Activated CD4-positive, alpha-beta T cell treated with anti-CD3 and anti-CD28 coated beads, Interleukin-2, amount 10 ng/mL, durations not matched to agents 7 days and 5 days (primary cell): ENCODE measurements around the gene ENDOU. TPM values are rescaled to one million over a fixed set of nuclear protein-coding genes. Genes with fewer than 3 reads are reported as not detected.

Experiments
- CTCF ChIA-PET: fragments of 350-600 bp; sonication (Branson Sonifier 250); formaldehyde crosslinking; loops from one replicate; lab custom pipeline; 2021; ENCODE audit warnings: antibody characterized with exemption; lab: Charles Lee
- POLR2A ChIA-PET: fragments of 350-600 bp; sonication (Branson Sonifier 250); formaldehyde crosslinking; loops from one replicate; lab custom pipeline; 2021; ENCODE audit warnings: antibody characterized with exemption; lab: Charles Lee
- DNase-seq: peaks from one replicate; pipeline ENCODE4 v3.0.0-alpha.2; 2020
- H3K27ac Mint-ChIP-seq: one replicate; pipeline ENCODE4 v1.8.0; 2021; ENCODE audit warnings: mild to moderate bottlenecking, moderate library complexity, mixed read lengths
- H3K27me3 Mint-ChIP-seq: one replicate; pipeline ENCODE4 v1.8.0; 2021; ENCODE audit warnings: mixed read lengths
- H3K36me3 Mint-ChIP-seq: one replicate; pipeline ENCODE4 v1.8.0; 2021; ENCODE audit warnings: low read depth, mixed read lengths
- H3K4me1 Mint-ChIP-seq: one replicate; pipeline ENCODE4 v1.8.0; 2021; ENCODE audit warnings: mixed read lengths
- H3K4me3 Mint-ChIP-seq: one replicate; pipeline ENCODE4 v1.8.0; 2021; ENCODE audit warnings: mild to moderate bottlenecking, moderate library complexity, mixed read lengths
- H3K9me3 Mint-ChIP-seq: one replicate; pipeline ENCODE4 v1.8.0; 2021; ENCODE audit warnings: mixed read lengths
- total RNA-seq, 2 experiments: library from RNA; stranded (reverse); gene quantifications; one replicate each; pipeline ENCODE4 v1.2.3, GENCODE V29; 2021

Gene ENDOU
- total RNA-seq, 2 experiments from 2014 or later: not detected

- ChIA-PET CTCF (interaction anchor here (0.7 to 5.1 kb wide), 9 partner anchors 8 to 116 kb away, joined by 3 to 40 read pairs (median 3); no protein-coding TSS in a partner anchor), POLR2A (interaction anchor here (0.6 kb wide), 1 partner anchor 437 kb away, joined by 3 read pairs; no protein-coding TSS in a partner anchor)
- no peak overlapping the region for H3K27ac Mint-ChIP-seq
- H3K4me1 Mint-ChIP-seq: peaks cover 32% of the 10 kb centered on the region
- no peak overlapping the region for H3K4me3 Mint-ChIP-seq
- H3K9me3 Mint-ChIP-seq: no peaks in the 10 kb centered on the region
- peaks cover 4% of the 10 kb centered on the region for H3K36me3 Mint-ChIP-seq
- no peaks in the 10 kb centered on the region for H3K27me3 Mint-ChIP-seq
- DNase-seq: no peak
These were observed 2.2 kb downstream of the ENDOU start for GRCh38 chr12:47722941-47723631.

GRCh38 chr12:47722136-47722834, 3.0 kb downstream of the ENDOU start:
- H3K27ac Mint-ChIP-seq: peak overlapping the region; percentile 76
- no peaks in the 10 kb centered on the region for H3K9me3 Mint-ChIP-seq
- no peak overlapping the region for H3K4me3 Mint-ChIP-seq
- peaks cover 40% of the 10 kb centered on the region for H3K4me1 Mint-ChIP-seq
- no peaks in the 10 kb centered on the region for H3K27me3 Mint-ChIP-seq
- ChIA-PET POLR2A (no interaction called here), CTCF (interaction anchor here (0.7 to 5.1 kb wide), 3 partner anchors 10 to 20 kb away, joined by 3 to 40 read pairs (median 8); no protein-coding TSS in a partner anchor)
- H3K36me3 Mint-ChIP-seq: peaks cover 5% of the 10 kb centered on the region
- no peak for DNase-seq

- ChIA-PET POLR2A (no interaction called here), CTCF (interaction anchor here (2.0 to 5.1 kb wide), 3 partner anchors 15 to 45 kb away, joined by 8 to 40 read pairs (median 16); no protein-coding TSS in a partner anchor)
- Mint-ChIP-seq H3K27ac (peak overlapping the region; percentile 76), H3K4me3 (no peak overlapping the region), H3K9me3 (no peaks in the 10 kb centered on the region), H3K4me1 (peaks cover 48% of the 10 kb centered on the region), H3K27me3 (no peaks in the 10 kb centered on the region), H3K36me3 (peaks cover 5% of the 10 kb centered on the region)
- peak; percentile 25 for DNase-seq
These were observed 3.8 kb downstream of the ENDOU start for GRCh38 chr12:47721431-47721973.

- Mint-ChIP-seq H3K27ac (peak overlapping the region; percentile 74), H3K36me3 (peaks cover 5% of the 10 kb centered on the region), H3K4me1 (peaks cover 57% of the 10 kb centered on the region), H3K27me3 (no peaks in the 10 kb centered on the region), H3K4me3 (no peak overlapping the region), H3K9me3 (no peaks in the 10 kb centered on the region)
- CTCF ChIA-PET: interaction anchor here (0.6 to 4.7 kb wide), 13 partner anchors 9 to 298 kb away, joined by 3 to 17 read pairs (median 4); no protein-coding TSS in a partner anchor
- DNase-seq: no peak
- POLR2A ChIA-PET: no interaction called here
These were observed 6.8 kb downstream of the ENDOU start for GRCh38 chr12:47718531-47718930.

- Mint-ChIP-seq H3K9me3 (no peaks in the 10 kb centered on the region), H3K4me1 (peaks cover 52% of the 10 kb centered on the region), H3K27me3 (no peaks in the 10 kb centered on the region), H3K27ac (peak overlapping the region; percentile 74), H3K36me3 (peaks cover 5% of the 10 kb centered on the region), H3K4me3 (no peak overlapping the region)
- POLR2A ChIA-PET: no interaction called here
- DNase-seq: peak; percentile 62
- CTCF ChIA-PET: interaction anchor here (0.8 to 5.3 kb wide), 17 partner anchors 8 to 133 kb away, joined by 3 to 36 read pairs (median 5); partner anchors contain the start of gene RAPGEF3
These were observed 7.7 kb downstream of the ENDOU start for GRCh38 chr12:47717443-47718193.

- Mint-ChIP-seq H3K9me3 (no peaks in the 10 kb centered on the region), H3K4me3 (no peak overlapping the region), H3K27me3 (no peaks in the 10 kb centered on the region), H3K36me3 (peaks cover 5% of the 10 kb centered on the region), H3K27ac (peak overlapping the region; percentile 74), H3K4me1 (peaks cover 47% of the 10 kb centered on the region)
- POLR2A ChIA-PET: no interaction called here
- no peak for DNase-seq
- CTCF ChIA-PET: interaction anchor here (1.0 to 5.3 kb wide), 13 partner anchors 17 to 123 kb away, joined by 3 to 36 read pairs (median 6); partner anchors contain the start of gene RAPGEF3
These were observed 8.2 kb downstream of the ENDOU start for GRCh38 chr12:47717046-47717442.

- no peaks in the 10 kb centered on the region for H3K27me3 Mint-ChIP-seq
- H3K4me1 Mint-ChIP-seq: peaks cover 36% of the 10 kb centered on the region
- ChIA-PET CTCF (interaction anchor here (0.8 to 5.3 kb wide), 26 partner anchors 9 to 472 kb away, joined by 3 to 36 read pairs (median 4); partner anchors contain the start of genes ENDOU, RAPGEF3 and SLC48A1), POLR2A (no interaction called here)
- H3K36me3 Mint-ChIP-seq: peaks cover 2% of the 10 kb centered on the region
- H3K27ac Mint-ChIP-seq: no peak overlapping the region
- H3K9me3 Mint-ChIP-seq: no peaks in the 10 kb centered on the region
- H3K4me3 Mint-ChIP-seq: no peak overlapping the region
- no peak for DNase-seq
These were observed 9.3 kb downstream of the ENDOU start for GRCh38 chr12:47715877-47716548.

- POLR2A ChIA-PET: no interaction called here
- Mint-ChIP-seq H3K4me1 (peaks cover 31% of the 10 kb centered on the region), H3K27ac (peak overlapping the region; percentile 63), H3K27me3 (no peaks in the 10 kb centered on the region), H3K4me3 (no peak overlapping the region), H3K9me3 (no peaks in the 10 kb centered on the region), H3K36me3 (peaks cover 2% of the 10 kb centered on the region)
- CTCF ChIA-PET: interaction anchor here (0.8 to 5.3 kb wide), 25 partner anchors 8 to 125 kb away, joined by 3 to 36 read pairs (median 5); partner anchors contain the start of genes ENDOU, RAPGEF3 and SLC48A1
- peak; percentile 87 for DNase-seq
These were observed 9.9 kb downstream of the ENDOU start for GRCh38 chr12:47715393-47715876.

- H3K4me1 Mint-ChIP-seq: peaks cover 31% of the 10 kb centered on the region
- H3K27me3 Mint-ChIP-seq: no peaks in the 10 kb centered on the region
- H3K4me3 Mint-ChIP-seq: no peak overlapping the region
- no peak overlapping the region for H3K27ac Mint-ChIP-seq
- POLR2A ChIA-PET: no interaction called here
- no peak for DNase-seq
- CTCF ChIA-PET: interaction anchor here (0.7 to 5.3 kb wide), 22 partner anchors 8 to 125 kb away, joined by 3 to 36 read pairs (median 5); partner anchors contain the start of genes ENDOU, RAPGEF3 and SLC48A1
- no peaks in the 10 kb centered on the region for H3K9me3 Mint-ChIP-seq
- H3K36me3 Mint-ChIP-seq: peaks cover 2% of the 10 kb centered on the region
These were observed 10.4 kb downstream of the ENDOU start for GRCh38 chr12:47714826-47715386.

GRCh38 chr12:47712171-47712570, 13.1 kb downstream of the ENDOU start:
- Mint-ChIP-seq H3K9me3 (no peaks in the 10 kb centered on the region), H3K4me3 (no peak overlapping the region), H3K27ac (no peak overlapping the region), H3K27me3 (no peaks in the 10 kb centered on the region), H3K4me1 (peaks cover 41% of the 10 kb centered on the region), H3K36me3 (peaks cover 3% of the 10 kb centered on the region)
- CTCF ChIA-PET: interaction anchor here (1.2 to 1.8 kb wide), 2 partner anchors 54 to 126 kb away, joined by 4 to 7 read pairs; no protein-coding TSS in a partner anchor
- DNase-seq: no peak
- POLR2A ChIA-PET: no interaction called here

- ChIA-PET POLR2A (no interaction called here), CTCF (interaction anchor here (1.2 to 1.8 kb wide), 4 partner anchors 32 to 126 kb away, joined by 3 to 7 read pairs (median 4); no protein-coding TSS in a partner anchor)
- Mint-ChIP-seq H3K27me3 (no peaks in the 10 kb centered on the region), H3K36me3 (peaks cover 3% of the 10 kb centered on the region), H3K4me1 (peaks cover 33% of the 10 kb centered on the region), H3K4me3 (no peak overlapping the region), H3K27ac (no peak overlapping the region), H3K9me3 (no peaks in the 10 kb centered on the region)
- DNase-seq: no peak
These were observed 13.8 kb downstream of the ENDOU start for GRCh38 chr12:47711448-47711847.
